Right lobe of liver (tissue), 6 donors: Measurements from ENCODE around the gene SERPINI1. TPM values are rescaled to one million over a fixed set of nuclear protein-coding genes. Genes with fewer than 3 reads are reported as not detected.

ENCODE experiments used
- ATAC-seq, 4 donors: fragments of 200-7000 bp; cut with Tn5 transposase; one replicate each; pipeline ENCODE4 v1.9.1; 2020; ENCODE audit warnings: mild to moderate bottlenecking in 4 of 4, moderate library complexity in 4 of 4
- DNase-seq, 3 donors: peaks; one replicate each; pipeline ENCODE4 v3.0.0-alpha.2; 2020
- H3K27ac ChIP-seq, 3 donors: fragments of 200-600 bp; one replicate each; pipeline ENCODE4 v1.8.0; 2022
- H3K27me3 ChIP-seq, 2 donors: fragments of 200-600 bp; one replicate each; pipeline ENCODE4 v1.8.0; 2022
- H3K36me3 ChIP-seq, 4 donors: fragments of 200-600 bp; sonication (generic) in 1 of 4; one replicate each; pipeline versions ENCODE4 v1.5.1 to v1.8.0; 2017 to 2022; ENCODE audit warnings: control low read depth in 1 of 4
- H3K4me1 ChIP-seq, 4 donors: fragments of 200-600 bp; sonication (generic) in 1 of 4; one replicate each; pipeline versions ENCODE4 v1.5.1 to v1.8.0; 2017 to 2022; ENCODE audit warnings: control low read depth in 1 of 4
- H3K4me3 ChIP-seq, 3 donors: fragments of 200-600 bp; one replicate each; pipeline ENCODE4 v1.8.0; 2022
- H3K9me3 ChIP-seq, 4 donors: fragments of 200-600 bp; sonication (generic) in 1 of 4; one replicate each; pipeline versions ENCODE4 v1.5.1 to v1.8.0; 2017 to 2022; ENCODE audit warnings: control low read depth in 1 of 4
- POLR2A ChIP-seq: fragments of 450-650 bp; IDR thresholded peaks from one replicate; pipeline ENCODE4 v1.6.1; 2017; ENCODE audit warnings: antibody characterized with exemption, mild to moderate bottlenecking
- WGBS: methylation state at CpG from one replicate; pipeline ENCODE4 v1.1.6; 2018; ENCODE audit warnings: low coverage, low lambda C conversion rate; ENCODE audit not compliant: insufficient coverage; ENCODE audit errors: missing lambda C conversion rate; 5-methylcytosine and 5-hydroxymethylcytosine counted together
- intact Hi-C, 2 donors: fragments of 100-400 bp; cut with DNase I; formaldehyde crosslinking; loops; one replicate each; pipeline versions ENCODE4 v1.11.2 to v1.14.1; 2022
- total RNA-seq, 6 experiments: library from RNA; depleted of rRNA in 2 of 6; stranded (reverse); fragments of >200 nt in 2 of 6; fragmentation: NEBNext Ultra II Directional in 3 of 6; extraction: Animal tissue kit (Norgen Biotek cat#: 25700) in 3 of 6; gene quantifications; one replicate each; pipeline versions ENCODE4 v1.1.0 to v1.2.4, GENCODE V29; 2016 to 2023
- TF ChIP-seq, protein P1 (sequence below), 4 donors: fragments of 200-600 bp in 3 of 4; fragments of 450-650 bp in 1 of 4; IDR thresholded peaks; one replicate each; pipeline versions ENCODE4 v1.5.1 to v1.8.0; 2016 to 2022; ENCODE audit warnings: antibody characterized with exemption in 4 of 4, mild to moderate bottlenecking in 2 of 4
- donor health status: DM: no; HTN: yes; CAD: no.
- donor health status: DM: no; HTN: no; CAD: no.
- donor health status: DM: no; HTN: no; CAD: no.
- donor health status: DM: no; HTN: yes; CAD: no.
- donor health status: DM: no; HTN: yes; CAD: no.

SERPINI1 gene
- total RNA-seq, 6 experiments from 2014 or later: 0.40 to 3.0 (median 0.62) TPM

GRCh38 chr3:167723025-167723512 lies 12.5 kb upstream of the SERPINI1 start:
- no peak for TF ChIP-seq POLR2A
- TF ChIP-seq, protein P1, sequence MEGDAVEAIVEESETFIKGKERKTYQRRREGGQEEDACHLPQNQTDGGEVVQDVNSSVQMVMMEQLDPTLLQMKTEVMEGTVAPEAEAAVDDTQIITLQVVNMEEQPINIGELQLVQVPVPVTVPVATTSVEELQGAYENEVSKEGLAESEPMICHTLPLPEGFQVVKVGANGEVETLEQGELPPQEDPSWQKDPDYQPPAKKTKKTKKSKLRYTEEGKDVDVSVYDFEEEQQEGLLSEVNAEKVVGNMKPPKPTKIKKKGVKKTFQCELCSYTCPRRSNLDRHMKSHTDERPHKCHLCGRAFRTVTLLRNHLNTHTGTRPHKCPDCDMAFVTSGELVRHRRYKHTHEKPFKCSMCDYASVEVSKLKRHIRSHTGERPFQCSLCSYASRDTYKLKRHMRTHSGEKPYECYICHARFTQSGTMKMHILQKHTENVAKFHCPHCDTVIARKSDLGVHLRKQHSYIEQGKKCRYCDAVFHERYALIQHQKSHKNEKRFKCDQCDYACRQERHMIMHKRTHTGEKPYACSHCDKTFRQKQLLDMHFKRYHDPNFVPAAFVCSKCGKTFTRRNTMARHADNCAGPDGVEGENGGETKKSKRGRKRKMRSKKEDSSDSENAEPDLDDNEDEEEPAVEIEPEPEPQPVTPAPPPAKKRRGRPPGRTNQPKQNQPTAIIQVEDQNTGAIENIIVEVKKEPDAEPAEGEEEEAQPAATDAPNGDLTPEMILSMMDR (IDR thresholded peaks at IDR 0.05): no peak
- H3K9me3 ChIP-seq: no peaks in the 10 kb centered on the region
- intact Hi-C loops: no loop called here
- no peak for ATAC-seq
- no peak overlapping the region for H3K4me3 ChIP-seq
- H3K27ac ChIP-seq: no peak overlapping the region
- 87% methylated on average over 3 of the region's 4 CpGs for WGBS
- DNase-seq: no peak
- H3K36me3 ChIP-seq: peaks cover 0 to 14% (median 4%) of the 10 kb centered on the region in 4 donors
- H3K27me3 ChIP-seq: no peaks in the 10 kb centered on the region
- H3K4me1 ChIP-seq: peaks cover 0 to under 1% (median 0%) of the 10 kb centered on the region in 4 donors

- Histone ChIP-seq H3K27me3 (no peaks in the 10 kb centered on the region), H3K4me3 (no peak overlapping the region), H3K36me3 (peaks cover 0 to 7% (median 4%) of the 10 kb centered on the region in 4 donors), H3K4me1 (no peaks in the 10 kb centered on the region), H3K9me3 (no peaks in the 10 kb centered on the region), H3K27ac (no peak overlapping the region)
- 81% methylated on average over 3 of the region's 3 CpGs for WGBS
- peak in 1 of 4 donors; percentile 21 for ATAC-seq
- DNase-seq: no peak
- TF ChIP-seq POLR2A: no peak
- TF ChIP-seq, protein P1 (IDR thresholded peaks at IDR 0.05): no peak
- intact Hi-C loops: no loop called here
These were observed 11.6 kb upstream of the SERPINI1 start for GRCh38 chr3:167723872-167724271.

GRCh38 chr3:167728176-167728575 lies 7.3 kb upstream of the SERPINI1 start:
- no peak for DNase-seq
- Histone ChIP-seq H3K4me1 (peaks cover 0 to 2% (median 0%) of the 10 kb centered on the region in 4 donors), H3K36me3 (peaks cover 0 to 2% (median 0%) of the 10 kb centered on the region in 4 donors), H3K9me3 (no peaks in the 10 kb centered on the region), H3K27ac (no peak overlapping the region), H3K27me3 (no peaks in the 10 kb centered on the region), H3K4me3 (no peak overlapping the region)
- intact Hi-C loops: no loop called here
- TF ChIP-seq, protein P1 (IDR thresholded peaks at IDR 0.05): no peak
- no peak for TF ChIP-seq POLR2A
- no peak for ATAC-seq
- WGBS: 78% methylated on average over 3 of the region's 3 CpGs

- TF ChIP-seq, protein P1 (IDR thresholded peaks at IDR 0.05): no peak
- TF ChIP-seq POLR2A: no peak
- ATAC-seq (no peak), DNase-seq (no peak)
- 58% methylated on average over 3 of the region's 3 CpGs for WGBS
- H3K36me3 ChIP-seq: no peaks in the 10 kb centered on the region
- H3K27ac ChIP-seq: no peak overlapping the region
- H3K9me3 ChIP-seq: no peaks in the 10 kb centered on the region
- no peak overlapping the region for H3K4me3 ChIP-seq
- H3K27me3 ChIP-seq: no peaks in the 10 kb centered on the region
- intact Hi-C loops: no loop called here
- H3K4me1 ChIP-seq: peaks cover 0 to 8% (median 2%) of the 10 kb centered on the region in 4 donors
These were observed 6.7 kb upstream of the SERPINI1 start for GRCh38 chr3:167728632-167729323.
